B cell (primary cell): ENCODE measurements around the gene TRAPPC3L. TPM values are rescaled to one million over a fixed set of nuclear protein-coding genes. Genes with fewer than 3 reads are reported as not detected.

Experiments
- ATAC-seq: fragments of 200-7000 bp; cut with Tn5 transposase; one replicate; pipeline ENCODE4 v1.10.0; 2021; ENCODE audit warnings: low read depth, mild to moderate bottlenecking, moderate number of reproducible peaks, moderate library complexity
- CTCF ChIA-PET: fragments of 350-600 bp; sonication (Branson Sonifier 250); formaldehyde crosslinking; loops from one replicate; lab custom pipeline; 2021; ENCODE audit warnings: antibody characterized with exemption, inconsistent platforms; lab: Charles Lee
- POLR2A ChIA-PET: fragments of 350-600 bp; sonication (Branson Sonifier 250); formaldehyde crosslinking; loops from one replicate; lab custom pipeline; 2021; ENCODE audit warnings: antibody characterized with exemption; lab: Charles Lee
- DNase-seq: peaks from one replicate; pipeline ENCODE4 v3.0.0; 2013
- H2AFZ ChIP-seq: 2 replicates; pipeline ENCODE4 v1.6.1; 2012; ENCODE audit warnings: mild to moderate bottlenecking, low read depth, low read length; ENCODE audit not compliant: insufficient read depth, poor library complexity, severe bottlenecking
- H3K27ac ChIP-seq, 2 donors: 1 replicate in 1 of 2; 2 replicates in 1 of 2; pipeline ENCODE4 v1.5.1; 2012 to 2013; ENCODE audit warnings: low read length in 2 of 2, mild to moderate bottlenecking in 2 of 2, moderate library complexity in 1 of 2
- H3K27me3 ChIP-seq, 4 experiments: fragments of 200-600 bp in 1 of 4; sonication (generic) in 1 of 4; replicated peaks in 1 of 4; 1 replicate in 2 of 4; 2 replicates in 2 of 4; pipeline versions ENCODE4 v1.6.1 to v1.7.0; 2013 to 2016; ENCODE audit warnings: low read length in 3 of 4, mild to moderate bottlenecking in 2 of 4, mixed read lengths in 1 of 4, moderate library complexity in 1 of 4; ENCODE audit not compliant: insufficient read depth in 4 of 4, control insufficient read depth in 3 of 4; ENCODE audit errors: control extremely low read depth in 1 of 4
- H3K36me3 ChIP-seq, 2 experiments: replicated peaks in 1 of 2; 1 replicate in 1 of 2; 2 replicates in 1 of 2; pipeline versions ENCODE4 v1.6.1 to v1.7.1; 2013; ENCODE audit warnings: low read length in 1 of 2; ENCODE audit not compliant: insufficient read depth in 2 of 2, control insufficient read depth in 1 of 2; ENCODE audit errors: control extremely low read depth in 1 of 2, extremely low read depth in 1 of 2
- H3K4me1 ChIP-seq, 2 donors: fragments of 200-600 bp in 1 of 2; sonication (generic) in 1 of 2; 1 replicate in 1 of 2; 2 replicates in 1 of 2; pipeline versions ENCODE4 v1.5.1 to v1.6.1; 2013 to 2017; ENCODE audit warnings: low read length in 2 of 2; ENCODE audit not compliant: control insufficient read depth in 2 of 2, insufficient read depth in 2 of 2
- H3K4me2 ChIP-seq: replicated peaks from 2 replicates; pipeline ENCODE3; 2012; ENCODE audit warnings: mild to moderate bottlenecking, low read depth, low read length; ENCODE audit not compliant: poor library complexity, severe bottlenecking
- H3K4me3 ChIP-seq, 5 experiments: fragments of 200-600 bp in 1 of 5; sonication (generic) in 1 of 5; 1 replicate in 3 of 5; 2 replicates in 2 of 5; pipeline versions ENCODE4 v1.5.1 to v1.7.0; 2011 to 2016; ENCODE audit warnings: low read length in 4 of 5, mild to moderate bottlenecking in 4 of 5, low read depth in 2 of 5, control low read depth in 1 of 5, moderate library complexity in 1 of 5; ENCODE audit not compliant: insufficient read depth in 1 of 5; ENCODE audit errors: control extremely low read depth in 1 of 5, extremely low read depth in 1 of 5
- H3K79me2 ChIP-seq: fragments of 200-600 bp; sonication (generic); one replicate; pipeline ENCODE4 v1.6.0; 2016; ENCODE audit warnings: low read length; ENCODE audit not compliant: control insufficient read depth, insufficient read depth
- H3K9ac ChIP-seq: fragments of 200-600 bp; sonication (generic); 2 replicates; pipeline ENCODE4 v1.6.1; 2017; ENCODE audit warnings: mild to moderate bottlenecking, low read length, moderate library complexity
- H3K9me3 ChIP-seq, 3 donors: one replicate each; pipeline versions ENCODE4 v1.6.1 to v1.7.1; 2013; ENCODE audit warnings: low read length in 2 of 3; ENCODE audit not compliant: control insufficient read depth in 2 of 3, insufficient read depth in 1 of 3; ENCODE audit errors: control extremely low read depth in 1 of 3
- H4K20me1 ChIP-seq: 2 replicates; pipeline ENCODE4 v1.6.0; 2012; ENCODE audit warnings: mild to moderate bottlenecking, low read length; ENCODE audit not compliant: insufficient read depth, control insufficient read depth, poor library complexity, severe bottlenecking
- H3K27ac Mint-ChIP-seq: one replicate; pipeline ENCODE4 v1.8.0; 2021; ENCODE audit warnings: mixed read lengths
- H3K27me3 Mint-ChIP-seq: one replicate; pipeline ENCODE4 v1.8.0; 2021; ENCODE audit warnings: mixed read lengths
- H3K4me1 Mint-ChIP-seq: one replicate; pipeline ENCODE4 v1.8.0; 2021; ENCODE audit warnings: mixed read lengths
- H3K4me3 Mint-ChIP-seq: one replicate; pipeline ENCODE4 v1.8.0; 2021; ENCODE audit warnings: mixed read lengths
- H3K9me3 Mint-ChIP-seq: one replicate; pipeline ENCODE4 v1.8.0; 2022; ENCODE audit warnings: mixed read lengths; ENCODE audit not compliant: insufficient read depth
- CTCF ChIP-seq: fragments of 200-600 bp; IDR thresholded peaks from one replicate; pipeline ENCODE4 v1.8.0; 2022; ENCODE audit warnings: antibody characterized with exemption, mild to moderate bottlenecking
- EZH2 ChIP-seq: IDR thresholded peaks from 2 replicates; pipeline ENCODE4 v1.6.1; 2012; ENCODE audit warnings: borderline replicate concordance, low read depth, mild to moderate bottlenecking, moderate library complexity, low read length; ENCODE audit not compliant: insufficient read depth, poor library complexity, severe bottlenecking
- WGBS: methylation state at CpG from one replicate; pipeline ENCODE4 v1.1.5; 2013; ENCODE audit warnings: missing lambda C conversion rate; ENCODE audit not compliant: insufficient coverage; 5-methylcytosine and 5-hydroxymethylcytosine counted together
- intact Hi-C: fragments of 100-400 bp; cut with micrococcal nuclease; formaldehyde crosslinking; loops from one replicate; pipeline ENCODE4 v1.10.0; 2022
- polyA plus RNA-seq: library from polyadenylated mRNA; depleted of rRNA; stranded (reverse); fragments of >200 nt; gene quantifications from 2 replicates; pipeline ENCODE4 v1.2.3, GENCODE V29; 2012
- total RNA-seq, 2 donors: library from RNA; stranded (reverse); fragments of 120-200 nt in 1 of 2; gene quantifications; 1 replicate in 1 of 2; 2 replicates in 1 of 2; pipeline versions ENCODE4 v1.2.3 to v1.2.4, GENCODE V29; 2013 to 2022

The TRAPPC3L gene
- total and polyA plus RNA-seq, 2 donors (not counting 1 experiment from before 2014, with no cell fraction given): not detected

- peaks cover 17% of the 10 kb centered on the region for H3K4me1 Mint-ChIP-seq
- ChIA-PET CTCF (no interaction called here), POLR2A (no interaction called here)
- DNase-seq: no peak
- no peaks in the 10 kb centered on the region for H3K9me3 Mint-ChIP-seq
- Histone ChIP-seq H3K4me1 (peaks cover 10% of the 10 kb centered on the region in 2 donors), H3K4me2 (no peak overlapping the region), H3K9ac (no peak overlapping the region), H3K9me3 (no peaks in the 10 kb centered on the region), H2AFZ (no peak overlapping the region), H3K36me3 (no peaks in the 10 kb centered on the region), H3K79me2 (peaks cover under 1% of the 10 kb centered on the region), H3K27ac (no peak overlapping the region), H4K20me1 (no peaks in the 10 kb centered on the region), H3K27me3 (no peaks in the 10 kb centered on the region), H3K4me3 (no peak overlapping the region)
- no peak for ATAC-seq
- 83% methylated on average over 2 of the region's 3 CpGs for WGBS
- intact Hi-C loops: no loop called here
- no peak overlapping the region for H3K27ac Mint-ChIP-seq
- TF ChIP-seq EZH2 (no peak), CTCF (no peak)
- no peaks in the 10 kb centered on the region for H3K27me3 Mint-ChIP-seq
- H3K4me3 Mint-ChIP-seq: no peak overlapping the region
These were observed 89.4 kb downstream of the TRAPPC3L start for GRCh38 chr6:116456106-116456505.

- no peak overlapping the region for H2AFZ ChIP-seq
- no peak for TF ChIP-seq CTCF
- no peak for TF ChIP-seq EZH2
- no peaks in the 10 kb centered on the region for H3K9me3 ChIP-seq
- H4K20me1 ChIP-seq: no peaks in the 10 kb centered on the region
- WGBS: no CpG with 5 or more reads among the region's 2 CpGs
- no peak overlapping the region for H3K27ac ChIP-seq
- ATAC-seq (no peak), DNase-seq (no peak)
- no peaks in the 10 kb centered on the region for H3K79me2 ChIP-seq
- H3K4me3 Mint-ChIP-seq: no peak overlapping the region
- POLR2A ChIA-PET: no interaction called here
- H3K4me1 ChIP-seq: peaks cover 15 to 17% of the 10 kb centered on the region in 2 donors
- no peak overlapping the region for H3K27ac Mint-ChIP-seq
- no peaks in the 10 kb centered on the region for H3K27me3 ChIP-seq
- H3K9me3 Mint-ChIP-seq: no peaks in the 10 kb centered on the region
- peaks cover 31% of the 10 kb centered on the region for H3K4me1 Mint-ChIP-seq
- H3K4me2 ChIP-seq: no peak overlapping the region
- no peaks in the 10 kb centered on the region for H3K36me3 ChIP-seq
- H3K4me3 ChIP-seq: no peak overlapping the region
- no peak overlapping the region for H3K9ac ChIP-seq
- intact Hi-C loops: no loop called here
- H3K27me3 Mint-ChIP-seq: no peaks in the 10 kb centered on the region
- CTCF ChIA-PET: interaction anchor here (0.7 to 2.4 kb wide), 3 partner anchors 8 to 108 kb away, joined by 3 to 8 read pairs (median 3); no protein-coding TSS in a partner anchor
These were observed 93.0 kb downstream of the TRAPPC3L start for GRCh38 chr6:116452531-116452930.
